HG02798 (cell line): ENCODE measurements around the gene COLEC12.
"Not testable (repeated sequence)": the region's sequence is repeated elsewhere in the genome, so short reads cannot be mapped to it uniquely, and the experiment has no call there.

Experiments used
- ATAC-seq: cut with Tn5 transposase; IDR thresholded peaks from one replicate; pipeline ENCODE4 v1.9.1; 2021; ENCODE audit warnings: mild to moderate bottlenecking; ENCODE audit not compliant: unreplicated experiment, poor library complexity

The COLEC12 gene

DNA sequence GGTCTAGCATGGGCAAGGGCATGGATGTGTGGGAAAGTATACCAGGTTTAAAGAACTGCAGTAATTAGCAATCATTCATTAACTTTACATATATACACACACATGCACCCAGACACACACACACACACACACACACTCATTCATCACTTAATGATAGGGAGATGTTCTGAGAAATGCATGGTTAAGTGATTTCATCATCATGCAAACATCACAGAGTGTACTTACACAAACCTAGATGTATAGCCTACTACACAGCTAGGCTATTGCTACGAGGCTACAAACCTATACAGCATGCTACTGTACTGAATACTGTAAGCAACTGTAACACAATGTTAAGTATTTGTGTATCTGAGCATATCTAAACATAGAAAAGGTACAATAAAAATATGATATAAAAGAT, 83.6 kb downstream of the COLEC12 start:
- ATAC-seq = no peak

DNA sequence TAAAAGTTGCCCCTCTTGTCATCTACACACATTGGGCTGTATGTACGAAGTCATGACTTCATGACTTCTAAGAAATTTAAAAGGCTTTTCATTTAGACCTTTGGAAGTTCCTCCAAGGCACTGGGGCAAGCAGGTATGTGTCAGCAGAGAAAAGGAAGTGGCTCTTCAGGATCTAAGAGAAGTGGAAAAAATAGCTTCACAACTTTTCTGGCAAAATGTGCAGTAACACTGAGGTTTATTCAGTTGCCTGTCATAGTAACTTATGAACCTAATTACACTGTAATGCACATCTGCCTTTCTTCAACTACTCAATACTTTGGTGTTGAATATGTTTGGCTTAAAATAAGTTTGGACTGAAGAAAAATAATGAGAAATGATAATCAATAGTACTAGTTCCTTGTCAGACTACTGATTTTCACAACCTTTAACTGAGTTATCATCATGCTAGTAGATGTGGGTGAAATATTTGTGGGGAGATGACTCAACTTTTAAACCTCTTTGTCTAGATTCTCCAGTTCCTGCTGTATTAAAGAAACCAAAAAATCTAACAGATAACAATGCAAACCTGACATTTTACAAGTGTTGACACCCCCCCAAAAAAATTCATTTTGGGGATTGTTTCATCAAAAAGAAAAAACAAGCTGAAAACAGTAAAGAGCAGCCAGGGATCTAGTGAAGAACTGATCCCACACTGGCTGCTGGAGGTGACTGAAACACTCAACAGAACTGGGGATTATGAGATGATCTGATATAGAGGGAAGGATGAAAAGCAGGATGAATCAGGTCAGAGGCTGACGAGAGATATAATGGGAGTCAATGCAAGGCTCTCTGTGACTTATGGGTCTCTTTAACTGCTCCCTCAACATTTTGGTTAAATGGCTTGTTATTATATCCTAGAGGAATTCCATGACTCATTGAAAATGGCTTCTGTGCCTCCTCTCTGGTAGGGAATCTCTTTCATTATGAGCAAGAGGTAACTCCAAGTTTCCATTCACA, 84.6 kb downstream of the COLEC12 start:
- ATAC-seq = no peak

DNA sequence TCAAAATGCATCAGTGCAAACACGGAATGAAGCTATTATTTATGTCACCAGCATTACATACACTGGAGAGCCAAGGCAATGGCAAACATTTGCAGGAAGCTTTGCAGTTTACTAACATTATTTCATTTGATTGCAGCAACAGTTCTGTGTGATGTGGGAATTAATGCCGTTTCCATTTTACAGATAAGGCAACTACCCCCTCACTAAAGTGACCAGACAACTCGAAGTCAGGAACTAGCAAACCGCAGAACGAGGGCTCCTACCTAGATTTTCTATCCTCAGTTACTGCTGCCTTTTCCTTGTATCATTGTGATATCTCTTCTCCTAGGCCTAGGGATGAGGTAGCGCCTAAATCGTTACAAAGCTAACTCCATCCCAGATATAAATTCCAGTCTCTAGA, 85.5 kb downstream of the COLEC12 start:
- ATAC-seq = no peak

DNA sequence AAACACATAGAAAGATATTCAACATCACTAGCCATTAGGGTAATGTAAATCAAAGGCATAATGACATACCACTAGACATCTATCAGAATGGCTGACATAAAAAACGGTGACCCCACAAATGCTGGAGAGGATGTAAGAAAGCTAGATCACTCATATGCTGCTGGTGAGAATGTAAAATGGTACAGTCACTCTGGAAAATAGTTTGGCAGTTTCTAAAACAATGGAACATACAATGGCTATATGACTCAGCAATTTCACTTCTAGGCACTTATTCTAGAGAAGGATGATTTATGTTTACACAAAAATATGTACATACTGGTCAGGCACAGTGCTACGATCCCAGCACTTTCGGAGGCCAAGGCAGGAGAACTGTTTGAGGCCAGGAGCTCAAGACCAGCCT, 87.3 kb downstream of the COLEC12 start:
- no peak for ATAC-seq

DNA sequence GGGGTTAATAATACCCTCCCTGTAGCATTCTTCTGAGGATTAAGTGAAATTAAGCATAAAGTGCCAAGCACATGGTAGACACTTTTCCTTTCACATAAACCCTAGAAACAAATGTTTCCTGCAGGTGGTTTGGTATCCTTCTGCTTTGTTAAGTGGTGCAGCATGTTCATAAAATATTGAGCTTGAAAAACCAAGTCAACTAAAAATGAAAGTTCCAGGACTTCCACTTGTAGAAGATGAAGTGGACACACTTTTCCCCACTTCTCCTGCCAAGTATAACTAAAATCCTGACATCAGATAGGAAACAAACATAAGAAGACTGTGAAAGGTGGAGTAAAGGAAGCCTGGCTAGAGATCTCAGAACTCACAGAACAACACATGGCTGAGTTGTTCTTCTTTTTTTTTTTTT, 90.5 kb downstream of the COLEC12 start:
- no peak for ATAC-seq

DNA sequence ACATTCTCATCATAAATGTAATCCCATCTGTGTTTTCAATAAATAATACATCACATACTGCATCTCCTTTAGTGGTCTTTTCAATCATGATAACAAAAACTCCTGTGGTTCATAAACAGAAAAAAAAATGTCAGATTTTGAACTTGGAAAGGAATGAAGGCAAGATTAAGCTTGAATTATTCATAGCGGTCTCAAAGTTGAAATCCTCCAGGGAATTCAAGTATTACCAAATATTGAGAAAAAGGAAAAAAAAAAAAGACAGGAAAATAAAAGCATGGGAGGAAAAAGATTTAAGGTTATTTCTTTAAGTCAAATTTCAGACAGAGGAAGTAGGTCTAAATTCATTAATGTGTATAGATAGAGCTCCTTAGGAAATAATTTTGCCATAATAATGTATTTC, 92.1 kb downstream of the COLEC12 start:
- ATAC-seq = no peak

DNA sequence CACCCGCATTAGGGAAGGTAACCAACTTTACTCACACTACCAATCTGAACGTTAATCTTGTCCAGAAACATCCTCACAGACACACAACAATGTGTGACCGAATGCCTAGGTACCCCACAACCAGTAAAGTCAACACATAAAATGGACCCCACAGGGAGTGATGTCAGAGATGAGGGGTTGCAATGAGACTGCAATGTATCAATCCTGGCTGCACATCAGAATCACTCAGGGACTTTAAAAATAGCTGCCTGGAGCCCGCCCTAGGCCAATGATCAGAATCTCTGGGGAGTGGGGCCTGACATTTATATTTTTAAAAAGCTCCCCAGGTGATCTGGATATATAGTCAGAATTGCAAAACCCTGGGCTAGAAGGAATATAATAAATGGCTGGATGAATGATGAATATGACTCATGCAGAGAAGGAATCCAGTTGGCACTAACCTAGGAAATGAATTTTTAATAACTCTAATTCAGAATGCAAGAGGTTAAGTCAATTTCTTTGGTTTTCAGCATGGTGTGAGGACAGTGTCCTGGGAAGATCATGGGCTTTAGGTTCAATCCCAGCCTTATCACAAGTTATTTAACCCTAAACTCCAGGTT, 92.8 kb downstream of the COLEC12 start:
- no peak for ATAC-seq

DNA sequence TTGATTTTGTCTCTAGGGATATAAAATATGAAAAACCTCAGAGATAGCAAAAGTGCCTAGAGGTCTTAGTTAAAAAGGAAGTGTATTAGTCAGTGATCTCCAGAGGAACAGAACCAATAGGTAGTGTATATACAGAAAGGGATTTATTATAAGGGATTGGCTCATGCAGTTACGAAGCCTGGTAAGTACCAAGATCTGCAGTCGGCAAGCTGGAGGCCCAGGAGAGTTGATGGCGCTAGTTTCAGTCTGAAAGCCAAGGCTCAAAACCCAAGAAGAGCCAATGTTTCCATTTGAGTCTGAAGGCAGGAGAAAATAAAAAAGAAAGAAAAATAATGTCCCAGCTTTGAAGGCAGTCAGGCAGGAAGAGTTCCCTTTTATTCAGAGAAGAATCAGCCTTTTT, 93.3 kb downstream of the COLEC12 start:
- no peak for ATAC-seq

DNA sequence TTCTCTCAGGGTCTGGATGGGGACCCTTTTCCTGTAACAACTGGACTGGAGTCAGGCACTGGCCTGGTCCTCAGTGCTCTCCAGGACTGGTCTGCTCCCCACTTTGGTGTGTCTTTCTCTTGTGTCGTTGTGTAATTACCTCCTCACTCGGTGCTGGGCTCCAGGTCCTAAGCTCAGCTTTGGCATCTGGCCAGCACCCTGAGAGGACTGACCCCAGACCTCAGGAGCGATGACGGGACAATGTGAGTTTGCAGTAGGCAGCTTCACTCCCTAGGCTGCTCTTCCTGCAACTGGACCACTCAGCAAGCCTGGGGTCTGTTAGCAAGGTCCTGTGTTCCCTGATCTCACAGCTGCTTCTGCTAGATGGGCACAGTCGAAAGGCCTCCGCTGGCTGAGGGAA, 93.8 kb downstream of the COLEC12 start:
- ATAC-seq = no peak

DNA sequence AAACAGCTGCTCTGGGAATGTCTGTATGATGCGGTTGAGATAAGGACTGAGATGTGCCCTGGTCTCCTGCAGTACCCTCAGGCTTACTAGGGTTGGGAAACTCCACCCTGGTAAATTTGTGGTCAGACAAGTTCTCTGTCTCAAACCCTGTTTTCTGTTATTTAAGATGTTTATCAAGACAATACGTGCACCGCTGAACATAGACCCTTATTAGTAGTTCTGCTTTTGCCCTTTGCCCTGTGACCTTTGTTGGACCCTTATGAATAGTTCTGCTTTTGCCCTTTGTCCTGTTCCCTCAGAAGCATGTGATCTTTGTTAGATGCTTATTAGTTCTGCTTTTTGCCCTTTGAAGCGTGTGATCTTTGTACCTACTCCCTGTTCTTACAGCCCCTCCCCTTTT, 95.5 kb downstream of the COLEC12 start:
- ATAC-seq = not testable (repeated sequence)

DNA sequence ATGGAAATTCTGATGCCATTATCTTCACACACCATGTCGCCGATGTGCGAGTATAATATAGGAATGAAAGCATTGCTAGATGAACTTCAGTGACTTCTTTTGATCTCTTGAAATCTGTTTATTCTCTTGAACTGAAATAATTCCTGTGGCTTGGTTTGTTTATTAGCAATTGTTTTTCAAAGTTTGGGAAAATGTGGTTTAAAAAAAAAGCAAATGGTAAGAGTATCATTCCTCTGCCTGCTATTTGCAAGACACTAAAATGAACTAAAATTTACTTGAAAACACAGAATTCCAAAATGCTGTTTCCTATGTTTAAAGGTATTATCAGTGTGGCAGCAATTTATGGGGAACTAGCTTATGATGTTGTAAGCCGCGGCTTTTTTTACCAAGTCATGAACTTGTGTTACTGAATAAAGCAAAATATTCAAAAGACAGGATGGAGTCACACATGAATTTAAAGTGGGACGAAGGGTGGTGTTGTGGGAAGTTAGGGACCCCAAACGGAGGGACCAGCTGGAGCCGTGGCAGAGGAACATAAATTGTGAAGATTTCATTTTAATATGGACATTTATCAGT, 96.4 kb downstream of the COLEC12 start:
- ATAC-seq = no peak

DNA sequence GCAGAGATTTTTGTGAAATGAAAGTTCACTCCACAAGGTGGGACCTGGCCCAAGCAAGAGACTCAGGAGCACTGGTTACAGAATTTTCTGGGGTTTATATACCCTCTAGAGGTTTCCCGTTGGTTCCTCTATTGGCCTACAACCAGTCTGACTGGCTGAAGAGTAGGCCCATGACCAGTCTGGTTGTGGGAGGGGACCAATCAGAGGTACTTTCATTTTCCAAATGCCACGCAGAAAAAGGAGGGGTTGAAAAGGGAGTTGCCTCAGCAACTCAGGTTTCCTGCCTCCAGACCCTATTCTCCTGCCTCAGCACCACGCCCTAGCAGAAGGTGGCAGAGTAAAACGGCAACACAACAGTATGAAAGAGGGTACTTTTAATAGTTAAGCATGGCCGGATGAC, 98.4 kb downstream of the COLEC12 start:
- ATAC-seq = no peak

DNA sequence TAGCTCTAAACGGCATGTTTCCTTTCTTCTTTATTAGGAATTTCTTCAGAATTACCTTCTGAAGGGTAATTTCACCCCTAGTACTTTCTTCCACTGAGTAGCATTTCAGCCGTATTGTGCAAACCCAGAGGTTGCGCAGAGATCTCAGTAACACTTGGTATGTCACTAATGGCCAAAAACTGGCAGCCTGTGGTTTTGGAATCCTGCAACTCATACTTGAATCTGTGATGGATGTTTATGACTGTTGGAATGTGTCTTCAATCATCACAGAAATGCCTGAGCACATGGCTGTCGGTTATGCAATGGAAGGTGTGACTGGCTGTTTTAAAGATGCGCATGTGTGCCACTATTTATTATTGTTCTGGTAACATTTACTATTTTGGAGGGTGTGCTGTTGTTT, 100.0 kb downstream of the COLEC12 start:
- ATAC-seq = no peak

DNA sequence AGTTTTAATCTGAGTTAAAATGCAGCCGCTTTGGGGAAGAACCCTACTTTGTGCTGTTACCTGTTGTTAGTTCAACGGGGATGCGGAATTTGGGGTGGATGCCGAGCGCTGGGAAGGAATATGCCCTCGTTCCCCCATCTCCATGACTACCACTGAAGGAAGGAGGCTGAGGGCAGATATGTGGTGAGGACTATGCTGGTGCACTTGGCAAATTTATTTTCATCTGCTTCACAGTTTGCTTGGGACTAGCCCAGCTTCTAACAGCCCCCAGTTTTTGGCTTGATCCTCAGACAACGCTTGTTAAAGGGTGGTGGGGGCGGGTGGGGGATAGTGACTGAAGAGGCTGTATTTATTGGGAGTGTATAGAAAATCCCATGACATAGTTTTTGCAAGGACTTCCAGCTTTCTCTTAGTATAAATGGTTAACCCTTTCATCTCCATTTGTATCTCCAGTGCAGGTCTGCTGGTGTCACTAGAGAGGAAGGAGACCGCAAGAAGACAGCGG, 100.8 kb downstream of the COLEC12 start:
- ATAC-seq = no peak

DNA sequence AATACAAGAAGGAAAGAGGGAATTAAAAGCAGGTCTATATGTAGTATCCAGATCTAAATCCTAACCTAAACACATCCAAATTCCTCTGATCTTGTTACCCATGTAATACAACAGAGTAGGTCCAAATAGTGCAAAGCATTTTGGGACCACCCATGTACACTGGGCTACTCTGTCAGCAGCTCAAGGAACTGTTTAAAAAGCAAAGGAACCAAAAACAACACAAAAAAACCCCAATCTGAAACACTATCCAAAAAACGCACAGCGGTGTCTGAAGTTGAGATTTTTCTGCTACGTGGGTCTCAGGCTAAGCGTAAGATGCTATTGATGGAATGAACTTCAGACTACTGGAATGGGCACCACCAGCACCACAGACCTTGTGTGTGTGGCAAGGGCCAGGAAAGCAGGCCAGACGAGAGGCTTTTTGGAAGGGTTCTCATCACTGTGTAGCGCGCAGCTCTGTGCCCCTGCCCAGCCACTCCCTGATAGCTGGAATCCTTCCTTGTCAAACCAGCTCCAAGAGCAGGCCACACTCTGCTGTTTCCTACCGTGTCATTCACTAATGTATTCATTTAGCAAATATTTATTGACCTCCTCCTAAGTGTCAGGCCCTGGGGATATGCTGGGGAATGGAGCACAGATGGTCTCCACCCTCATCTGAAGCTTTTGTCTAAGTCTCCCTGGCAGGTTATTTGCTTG, 101.4 kb downstream of the COLEC12 start:
- no peak for ATAC-seq

DNA sequence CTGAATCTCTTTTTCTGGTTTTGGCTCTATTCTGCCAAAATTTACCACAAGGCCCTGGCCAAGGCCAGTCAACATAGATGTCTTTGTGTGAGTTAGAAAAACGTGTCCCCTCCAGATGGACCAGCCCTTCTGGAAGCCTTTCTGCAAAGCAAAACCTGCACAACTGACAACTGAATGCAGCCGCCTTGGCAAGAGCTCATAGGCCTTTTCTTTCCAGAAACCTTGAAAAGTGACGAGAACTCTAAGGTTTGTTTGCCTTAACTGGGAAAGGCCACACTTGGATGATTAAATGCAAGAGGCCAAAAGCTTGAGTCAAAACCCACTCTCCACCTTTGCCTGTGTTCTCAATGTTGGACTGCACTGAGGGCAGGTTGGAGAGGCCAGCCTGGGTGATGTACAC, 103.9 kb downstream of the COLEC12 start:
- no peak for ATAC-seq

DNA sequence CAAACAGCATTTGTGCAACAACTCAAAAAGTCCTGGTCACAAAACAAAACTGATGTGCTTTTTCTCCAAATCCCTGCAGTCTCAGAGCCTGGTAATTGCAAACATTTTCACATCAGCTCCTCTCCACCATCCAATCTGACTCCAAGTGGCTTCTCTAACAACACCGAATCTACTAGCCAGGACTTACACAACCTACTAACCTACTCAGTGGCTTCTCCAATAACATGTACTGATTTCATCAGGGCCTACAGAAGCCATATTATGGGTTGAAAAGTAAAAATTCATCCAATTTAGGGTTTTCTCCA, 104.3 kb downstream of the COLEC12 start:
- no peak for ATAC-seq

DNA sequence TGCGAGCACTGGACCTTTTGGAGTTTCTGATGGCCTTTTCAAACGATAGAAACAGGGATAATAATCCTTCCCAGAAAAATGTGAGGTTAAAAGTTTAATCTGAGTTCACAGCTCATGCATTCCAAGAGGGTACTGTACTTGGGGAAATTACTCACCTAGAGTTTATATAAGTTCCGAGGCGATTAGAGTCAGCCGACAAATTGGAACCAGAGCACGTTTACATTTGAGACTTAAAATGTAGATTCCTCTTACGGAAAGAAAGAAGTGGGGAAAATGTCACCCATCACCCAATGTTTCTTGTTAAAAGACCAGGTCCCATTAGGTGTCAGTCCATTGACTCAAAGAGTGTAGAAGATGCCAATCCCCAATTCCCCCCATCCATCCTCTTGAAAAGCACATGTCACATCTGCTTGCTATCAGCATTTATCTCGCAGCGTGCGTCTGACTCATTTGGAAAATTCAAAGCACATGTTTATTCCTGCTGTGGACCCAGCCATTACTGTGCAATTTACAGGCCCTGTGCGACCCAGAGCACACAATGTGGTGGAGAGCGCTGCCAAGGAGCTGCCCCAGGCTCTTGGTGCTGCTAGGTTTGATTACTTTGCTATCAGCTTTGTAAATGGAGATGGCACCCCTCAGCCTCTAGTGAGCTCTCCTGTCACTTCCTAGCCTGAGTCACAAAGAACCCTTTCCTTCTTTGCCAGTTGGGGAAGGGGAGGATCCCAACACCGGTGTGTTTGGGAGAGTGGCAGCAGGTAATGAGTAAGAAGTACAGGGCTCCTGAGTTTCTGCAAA, 104.8 kb downstream of the COLEC12 start:
- no peak for ATAC-seq

DNA sequence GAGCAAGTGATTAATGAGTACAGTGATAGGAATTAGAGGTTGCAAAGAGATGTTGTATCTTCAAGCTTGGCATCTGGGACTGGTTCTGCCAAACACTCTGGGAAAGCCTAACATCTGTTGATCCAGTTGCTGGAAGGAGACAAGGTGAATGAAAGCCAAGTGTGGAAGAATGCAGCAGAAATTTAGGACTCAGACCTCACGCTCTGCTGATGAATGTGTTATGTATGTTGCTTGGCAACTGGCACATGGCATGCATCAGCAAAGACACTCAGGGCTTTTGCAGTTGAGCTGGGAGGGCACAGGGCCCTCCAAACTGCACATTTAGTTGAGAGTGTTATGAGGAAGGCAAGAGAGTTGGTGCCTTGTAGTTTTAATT, 105.5 kb downstream of the COLEC12 start:
- ATAC-seq = no peak
